Activated T-helper 2 cell treated with anti-CD3 and anti-CD28 coated beads, Interferon-gamma antibody, Interleukin-2, Interleukin-4, amounts not matched to agents 10 μg/mL and 5 μg/mL and 100 μg/mL, durations not matched to agents 14 hours and 24 hours and 36 hours (primary cell): ENCODE measurements around the gene TTYH2. TPM values are rescaled to one million over a fixed set of nuclear protein-coding genes. Genes with fewer than 3 reads are reported as not detected.

Source experiments
- DNase-seq: peaks from one replicate; pipeline ENCODE4 v3.0.0; 2021; ENCODE audit warnings: low spot score
- H3K27ac Mint-ChIP-seq: one replicate; pipeline ENCODE4 v1.8.0; 2021; ENCODE audit warnings: mixed read lengths
- H3K27me3 Mint-ChIP-seq: one replicate; pipeline ENCODE4 v1.8.0; 2021; ENCODE audit warnings: low read depth, mixed read lengths
- H3K36me3 Mint-ChIP-seq: one replicate; pipeline ENCODE4 v1.8.0; 2021; ENCODE audit warnings: low read depth, mixed read lengths
- H3K4me1 Mint-ChIP-seq: one replicate; pipeline ENCODE4 v1.8.0; 2021; ENCODE audit warnings: low read depth, mixed read lengths
- H3K4me3 Mint-ChIP-seq: one replicate; pipeline ENCODE4 v1.8.0; 2021; ENCODE audit warnings: low read depth, mild to moderate bottlenecking, moderate library complexity, mixed read lengths
- H3K9me3 Mint-ChIP-seq: one replicate; pipeline ENCODE4 v1.8.0; 2021; ENCODE audit warnings: mixed read lengths
- intact Hi-C: fragments of 100-400 bp; cut with micrococcal nuclease; formaldehyde crosslinking; loops from one replicate; pipeline ENCODE4 v1.15.1; 2023
- total RNA-seq: library from RNA; stranded (reverse); gene quantifications from 2 replicates; pipeline ENCODE4 v1.2.3, GENCODE V29; 2022

The TTYH2 gene
- total RNA-seq, 1 donor from 2014 or later: 17.0 TPM

GRCh38 chr17:74220946-74221818 is 7.8 kb downstream of the TTYH2 start:
- Mint-ChIP-seq H3K27ac (no peak overlapping the region), H3K27me3 (no peaks in the 10 kb centered on the region), H3K4me3 (no peak overlapping the region), H3K4me1 (peaks cover 2% of the 10 kb centered on the region), H3K36me3 (peaks cover 35% of the 10 kb centered on the region), H3K9me3 (no peaks in the 10 kb centered on the region)
- intact Hi-C loops: no loop called here
- DNase-seq: no peak

GRCh38 chr17:74222399-74222798 is 9.0 kb downstream of the TTYH2 start:
- intact Hi-C loops: no loop called here
- H3K9me3 Mint-ChIP-seq: no peaks in the 10 kb centered on the region
- H3K27ac Mint-ChIP-seq: no peak overlapping the region
- no peak for DNase-seq
- no peak overlapping the region for H3K4me3 Mint-ChIP-seq
- H3K4me1 Mint-ChIP-seq: peaks cover 1% of the 10 kb centered on the region
- no peaks in the 10 kb centered on the region for H3K27me3 Mint-ChIP-seq
- H3K36me3 Mint-ChIP-seq: peaks cover 36% of the 10 kb centered on the region

- DNase-seq: no peak
- Mint-ChIP-seq H3K4me1 (peaks cover 1% of the 10 kb centered on the region), H3K4me3 (no peak overlapping the region), H3K36me3 (peaks cover 42% of the 10 kb centered on the region), H3K27ac (no peak overlapping the region), H3K9me3 (no peaks in the 10 kb centered on the region), H3K27me3 (no peaks in the 10 kb centered on the region)
- intact Hi-C loops: no loop called here
These were observed 10.5 kb downstream of the TTYH2 start for GRCh38 chr17:74223901-74224300.

- H3K4me1 Mint-ChIP-seq: peaks cover 1% of the 10 kb centered on the region
- intact Hi-C loops: no loop called here
- no peaks in the 10 kb centered on the region for H3K9me3 Mint-ChIP-seq
- no peaks in the 10 kb centered on the region for H3K27me3 Mint-ChIP-seq
- H3K36me3 Mint-ChIP-seq: peaks cover 43% of the 10 kb centered on the region
- H3K27ac Mint-ChIP-seq: no peak overlapping the region
- no peak for DNase-seq
- H3K4me3 Mint-ChIP-seq: no peak overlapping the region
These were observed 11.8 kb downstream of the TTYH2 start for GRCh38 chr17:74224959-74225725.

GRCh38 chr17:74226252-74226651 is 12.9 kb downstream of the TTYH2 start:
- peaks cover 51% of the 10 kb centered on the region for H3K36me3 Mint-ChIP-seq
- H3K27me3 Mint-ChIP-seq: no peaks in the 10 kb centered on the region
- intact Hi-C loops: no loop called here
- no peak overlapping the region for H3K4me3 Mint-ChIP-seq
- no peak overlapping the region for H3K27ac Mint-ChIP-seq
- DNase-seq: no peak
- peaks cover 1% of the 10 kb centered on the region for H3K4me1 Mint-ChIP-seq
- no peaks in the 10 kb centered on the region for H3K9me3 Mint-ChIP-seq

GRCh38 chr17:74227271-74228080 is 14.1 kb downstream of the TTYH2 start:
- no peaks in the 10 kb centered on the region for H3K9me3 Mint-ChIP-seq
- H3K4me3 Mint-ChIP-seq: no peak overlapping the region
- peaks cover 53% of the 10 kb centered on the region for H3K36me3 Mint-ChIP-seq
- peaks cover 1% of the 10 kb centered on the region for H3K4me1 Mint-ChIP-seq
- DNase-seq: no peak
- intact Hi-C loops: no loop called here
- no peaks in the 10 kb centered on the region for H3K27me3 Mint-ChIP-seq
- H3K27ac Mint-ChIP-seq: no peak overlapping the region

GRCh38 chr17:74228306-74228978 is 15.1 kb downstream of the TTYH2 start:
- DNase-seq: no peak
- H3K4me1 Mint-ChIP-seq: peaks cover 1% of the 10 kb centered on the region
- H3K27me3 Mint-ChIP-seq: no peaks in the 10 kb centered on the region
- intact Hi-C loops: no loop called here
- H3K27ac Mint-ChIP-seq: no peak overlapping the region
- H3K9me3 Mint-ChIP-seq: no peaks in the 10 kb centered on the region
- H3K4me3 Mint-ChIP-seq: no peak overlapping the region
- peaks cover 50% of the 10 kb centered on the region for H3K36me3 Mint-ChIP-seq

GRCh38 chr17:74230896-74231295 is 17.5 kb downstream of the TTYH2 start:
- peaks cover 3% of the 10 kb centered on the region for H3K4me1 Mint-ChIP-seq
- no peak overlapping the region for H3K27ac Mint-ChIP-seq
- DNase-seq: no peak
- no peaks in the 10 kb centered on the region for H3K27me3 Mint-ChIP-seq
- no peak overlapping the region for H3K4me3 Mint-ChIP-seq
- H3K36me3 Mint-ChIP-seq: peaks cover 38% of the 10 kb centered on the region
- intact Hi-C loops: no loop called here
- no peaks in the 10 kb centered on the region for H3K9me3 Mint-ChIP-seq

- Mint-ChIP-seq H3K4me3 (no peak overlapping the region), H3K27me3 (no peaks in the 10 kb centered on the region), H3K9me3 (no peaks in the 10 kb centered on the region), H3K4me1 (peaks cover 2% of the 10 kb centered on the region), H3K27ac (no peak overlapping the region), H3K36me3 (peaks cover 28% of the 10 kb centered on the region)
- DNase-seq: no peak
- intact Hi-C loops: no loop called here
These were observed 18.8 kb downstream of the TTYH2 start for GRCh38 chr17:74231928-74232907.

- no peak overlapping the region for H3K4me3 Mint-ChIP-seq
- H3K27me3 Mint-ChIP-seq: no peaks in the 10 kb centered on the region
- no peak overlapping the region for H3K27ac Mint-ChIP-seq
- peaks cover 2% of the 10 kb centered on the region for H3K4me1 Mint-ChIP-seq
- intact Hi-C loops: no loop called here
- DNase-seq: no peak
- H3K36me3 Mint-ChIP-seq: peaks cover 20% of the 10 kb centered on the region
- no peaks in the 10 kb centered on the region for H3K9me3 Mint-ChIP-seq
These were observed 20.6 kb downstream of the TTYH2 start for GRCh38 chr17:74233937-74234336.

- intact Hi-C loops: no loop called here
- H3K4me1 Mint-ChIP-seq: peaks cover 2% of the 10 kb centered on the region
- no peak overlapping the region for H3K27ac Mint-ChIP-seq
- no peaks in the 10 kb centered on the region for H3K9me3 Mint-ChIP-seq
- no peaks in the 10 kb centered on the region for H3K27me3 Mint-ChIP-seq
- DNase-seq: no peak
- no peak overlapping the region for H3K4me3 Mint-ChIP-seq
- H3K36me3 Mint-ChIP-seq: peaks cover 17% of the 10 kb centered on the region
These were observed 21.1 kb downstream of the TTYH2 start for GRCh38 chr17:74234486-74234885.
